Activated naive CD4-positive, alpha-beta T cell treated with anti-CD3 and anti-CD28 coated beads, Interleukin-2, amount 50 U/mL, for 24 hours (primary cell): ENCODE measurements around the gene ADAMTS16.

Experiments
- H3K27ac Mint-ChIP-seq: one replicate; pipeline ENCODE4 v1.8.0; 2021; ENCODE audit warnings: mild to moderate bottlenecking, mixed read lengths
- H3K27me3 Mint-ChIP-seq: one replicate; pipeline ENCODE4 v1.8.0; 2021; ENCODE audit warnings: mixed read lengths
- H3K36me3 Mint-ChIP-seq: one replicate; pipeline ENCODE4 v1.8.0; 2021; ENCODE audit warnings: mixed read lengths
- H3K4me1 Mint-ChIP-seq: one replicate; pipeline ENCODE4 v1.8.0; 2021; ENCODE audit warnings: mixed read lengths
- H3K4me3 Mint-ChIP-seq: one replicate; pipeline ENCODE4 v1.8.0; 2021; ENCODE audit warnings: mild to moderate bottlenecking, mixed read lengths
- H3K9me3 Mint-ChIP-seq: one replicate; pipeline ENCODE4 v1.8.0; 2021; ENCODE audit warnings: mixed read lengths

Gene ADAMTS16

DNA sequence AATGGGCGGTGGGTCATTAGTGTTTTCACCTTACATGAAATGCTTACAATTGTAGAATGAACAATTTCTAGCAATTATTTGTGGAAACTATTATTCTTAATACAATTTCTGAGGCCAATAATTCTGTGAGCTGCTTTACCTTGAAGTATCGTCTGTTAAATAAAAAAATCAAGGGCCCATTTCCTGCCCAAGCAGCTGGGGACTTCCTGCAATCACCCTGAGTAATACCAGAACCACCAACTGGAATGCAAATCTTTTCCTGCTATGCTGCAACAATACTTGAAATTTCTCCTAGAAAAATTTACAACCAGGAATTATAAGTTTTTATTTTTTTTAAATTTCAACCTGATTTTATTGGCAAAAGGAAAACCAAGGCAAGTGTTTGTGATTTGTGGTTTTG, 52.6 kb downstream of the ADAMTS16 start:
- Mint-ChIP-seq H3K4me3 (no peak overlapping the region), H3K9me3 (no peaks in the 10 kb centered on the region), H3K4me1 (no peaks in the 10 kb centered on the region), H3K36me3 (no peaks in the 10 kb centered on the region), H3K27ac (no peak overlapping the region), H3K27me3 (no peaks in the 10 kb centered on the region)

DNA sequence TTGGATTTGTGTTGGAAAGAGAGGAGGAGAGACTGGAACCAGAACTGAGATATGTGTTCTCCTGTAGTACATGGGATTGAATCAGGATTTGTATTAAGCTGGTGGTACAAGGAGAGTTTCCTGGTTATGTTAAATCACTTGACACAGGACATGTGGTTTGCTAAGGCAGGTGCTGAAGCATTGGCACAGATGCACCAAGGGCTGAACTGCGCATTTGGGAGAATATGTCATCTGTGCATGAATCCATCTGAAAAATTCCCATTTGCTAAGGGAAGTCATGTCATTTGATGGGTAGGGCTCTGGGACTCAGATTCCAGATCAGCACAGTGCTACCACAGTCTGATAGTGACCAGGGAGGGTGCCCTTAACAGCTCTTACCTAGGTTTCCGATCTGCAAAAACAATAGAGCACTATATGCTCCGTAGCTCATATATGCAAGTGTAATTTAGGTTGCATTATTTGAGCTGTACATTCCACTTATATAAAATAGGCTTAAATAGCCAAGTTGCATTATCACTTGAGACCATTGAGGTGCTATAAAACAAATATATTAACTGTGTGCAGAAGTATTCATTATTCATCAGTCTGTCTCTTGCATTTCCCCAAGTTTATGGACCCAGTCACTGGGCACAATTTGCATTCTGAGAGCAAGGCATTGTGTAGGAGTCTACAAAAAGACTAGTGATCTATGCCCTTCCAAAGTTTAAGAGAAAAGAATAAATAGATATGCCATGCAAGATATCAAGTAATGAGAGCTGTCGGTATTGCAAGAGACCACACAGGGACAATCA, 55.2 kb downstream of the ADAMTS16 start:
- H3K9me3 Mint-ChIP-seq, result no peaks in the 10 kb centered on the region
- H3K4me3 Mint-ChIP-seq, result no peak overlapping the region
- H3K4me1 Mint-ChIP-seq, result no peaks in the 10 kb centered on the region
- no peak overlapping the region for H3K27ac Mint-ChIP-seq
- H3K27me3 Mint-ChIP-seq, result no peaks in the 10 kb centered on the region
- H3K36me3 Mint-ChIP-seq, result no peaks in the 10 kb centered on the region

DNA sequence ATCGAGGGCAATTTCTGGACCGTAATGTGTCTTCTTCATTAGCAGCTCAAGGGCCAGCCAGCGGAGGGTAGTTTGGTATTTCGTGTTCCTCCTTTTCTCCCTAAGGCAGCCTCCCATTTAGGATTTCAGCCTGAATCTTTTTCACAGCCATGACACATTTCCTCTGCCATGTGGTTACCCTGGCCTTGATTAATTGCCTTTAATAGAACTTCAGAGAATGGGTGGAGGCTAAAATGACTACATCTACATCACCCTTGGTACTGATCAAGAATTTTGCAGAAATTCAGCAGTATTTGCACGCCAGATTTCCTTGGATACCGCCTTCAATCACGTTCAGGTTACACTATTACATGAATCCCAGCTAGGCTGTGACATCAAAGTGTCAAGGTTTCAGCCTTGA, 58.0 kb downstream of the ADAMTS16 start:
- peaks cover 6% of the 10 kb centered on the region for H3K9me3 Mint-ChIP-seq
- no peak overlapping the region for H3K4me3 Mint-ChIP-seq
- H3K27me3 Mint-ChIP-seq, result no peaks in the 10 kb centered on the region
- H3K36me3 Mint-ChIP-seq, result no peaks in the 10 kb centered on the region
- no peak overlapping the region for H3K27ac Mint-ChIP-seq
- H3K4me1 Mint-ChIP-seq, result no peaks in the 10 kb centered on the region

DNA sequence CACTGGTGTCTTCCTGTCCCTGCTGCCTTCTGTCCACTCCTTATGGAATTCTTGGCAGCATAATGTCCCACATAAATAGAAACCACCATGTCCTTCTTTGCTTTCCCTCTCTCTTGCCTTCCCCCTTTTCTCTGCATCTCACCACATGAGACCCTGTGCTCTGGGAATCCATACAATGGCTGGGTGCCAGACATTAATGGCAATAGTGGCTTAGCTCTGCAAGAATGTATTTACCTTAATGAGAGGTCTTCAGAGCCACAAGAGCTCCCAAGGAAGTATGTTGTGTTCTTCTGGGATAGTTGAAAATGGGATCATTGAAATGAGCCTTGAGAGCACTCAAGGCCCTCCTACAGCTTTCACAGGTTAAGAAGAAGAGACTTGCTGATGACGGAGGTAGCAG, 58.7 kb downstream of the ADAMTS16 start:
- no peaks in the 10 kb centered on the region for H3K27me3 Mint-ChIP-seq
- no peak overlapping the region for H3K27ac Mint-ChIP-seq
- H3K9me3 Mint-ChIP-seq, result peaks cover 6% of the 10 kb centered on the region
- no peaks in the 10 kb centered on the region for H3K4me1 Mint-ChIP-seq
- H3K36me3 Mint-ChIP-seq, result no peaks in the 10 kb centered on the region
- H3K4me3 Mint-ChIP-seq, result no peak overlapping the region

DNA sequence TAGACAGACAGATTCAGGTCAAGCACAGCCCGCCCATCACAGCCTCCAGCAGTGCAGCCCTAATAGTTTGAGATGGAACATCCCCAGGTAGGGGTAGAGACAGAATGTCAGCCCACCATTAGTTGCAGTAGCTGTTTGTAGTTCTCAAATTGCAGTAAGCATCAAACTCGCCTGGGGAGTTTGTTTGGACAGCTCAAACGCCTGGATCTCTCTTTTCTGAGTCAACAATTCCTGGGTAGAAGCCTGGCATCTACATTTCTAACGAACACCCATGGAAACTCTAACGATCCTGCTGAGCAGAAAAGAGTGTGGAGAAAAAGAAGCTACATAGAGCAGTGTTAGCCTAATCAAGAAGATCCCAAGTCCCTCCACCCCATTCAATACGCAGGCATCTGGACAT, 59.4 kb downstream of the ADAMTS16 start:
- no peak overlapping the region for H3K27ac Mint-ChIP-seq
- no peak overlapping the region for H3K4me3 Mint-ChIP-seq
- no peaks in the 10 kb centered on the region for H3K27me3 Mint-ChIP-seq
- H3K9me3 Mint-ChIP-seq, result peaks cover 6% of the 10 kb centered on the region
- no peaks in the 10 kb centered on the region for H3K36me3 Mint-ChIP-seq
- H3K4me1 Mint-ChIP-seq, result no peaks in the 10 kb centered on the region

DNA sequence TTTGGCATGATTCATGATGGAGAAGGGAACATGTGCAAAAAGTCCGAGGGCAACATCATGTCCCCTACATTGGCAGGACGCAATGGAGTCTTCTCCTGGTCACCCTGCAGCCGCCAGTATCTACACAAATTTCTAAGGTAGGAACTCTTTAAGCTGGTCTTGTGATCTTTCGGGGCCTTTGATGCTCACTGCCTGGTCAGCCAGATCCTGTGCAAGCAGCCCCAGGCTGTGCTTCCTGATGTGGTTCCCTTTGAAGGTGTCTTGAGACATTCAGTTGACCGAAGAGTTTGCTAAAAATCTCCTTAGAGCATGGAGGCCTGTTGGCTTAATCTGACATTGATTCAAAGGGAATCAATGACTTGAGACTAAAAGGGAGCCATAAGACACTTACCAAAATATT, 60.0 kb downstream of the ADAMTS16 start:
- no peaks in the 10 kb centered on the region for H3K27me3 Mint-ChIP-seq
- H3K4me1 Mint-ChIP-seq, result no peaks in the 10 kb centered on the region
- H3K9me3 Mint-ChIP-seq, result peaks cover 6% of the 10 kb centered on the region
- no peak overlapping the region for H3K4me3 Mint-ChIP-seq
- H3K27ac Mint-ChIP-seq, result no peak overlapping the region
- H3K36me3 Mint-ChIP-seq, result no peaks in the 10 kb centered on the region

DNA sequence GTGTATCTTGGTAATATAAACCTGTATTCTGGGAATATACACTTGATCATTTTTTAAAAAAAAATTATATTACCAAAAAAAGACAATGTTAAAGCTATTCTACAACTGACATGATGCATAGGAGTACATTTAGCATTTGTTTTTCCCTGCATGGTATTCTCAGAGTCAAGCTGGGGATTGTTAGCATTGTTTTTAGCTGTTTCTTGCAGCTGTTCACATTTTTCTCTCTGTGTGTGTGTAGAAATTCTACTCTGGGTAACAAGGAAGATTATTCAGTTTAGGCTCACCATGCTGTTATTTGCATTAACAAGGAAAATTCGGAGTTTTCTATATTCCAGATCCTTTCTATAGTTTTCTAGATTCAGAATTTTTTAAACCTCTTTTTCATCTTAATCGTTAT, 62.2 kb downstream of the ADAMTS16 start:
- no peaks in the 10 kb centered on the region for H3K27me3 Mint-ChIP-seq
- H3K4me1 Mint-ChIP-seq, result no peaks in the 10 kb centered on the region
- no peaks in the 10 kb centered on the region for H3K36me3 Mint-ChIP-seq
- no peak overlapping the region for H3K4me3 Mint-ChIP-seq
- no peak overlapping the region for H3K27ac Mint-ChIP-seq
- H3K9me3 Mint-ChIP-seq, result peaks cover 10% of the 10 kb centered on the region

DNA sequence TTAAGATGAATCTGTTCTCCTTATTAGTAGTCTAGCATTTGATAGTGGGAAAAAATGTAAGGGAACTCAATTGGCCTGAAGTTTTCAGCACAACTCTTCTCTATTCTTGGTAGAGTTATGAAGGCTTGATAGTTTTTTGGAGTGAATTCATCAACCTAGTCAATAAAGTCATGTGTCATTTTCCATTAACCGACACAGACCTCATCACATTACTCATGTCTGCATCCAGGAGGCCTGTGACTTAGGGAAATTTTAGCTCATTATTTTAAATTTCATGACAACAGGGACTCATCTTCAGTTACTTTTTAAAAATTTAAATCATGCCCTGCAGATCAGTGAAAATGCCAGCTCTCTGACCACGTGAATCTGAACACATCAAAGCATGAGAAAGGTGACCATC, 63.3 kb downstream of the ADAMTS16 start:
- no peaks in the 10 kb centered on the region for H3K36me3 Mint-ChIP-seq
- peaks cover 10% of the 10 kb centered on the region for H3K9me3 Mint-ChIP-seq
- H3K27ac Mint-ChIP-seq, result no peak overlapping the region
- H3K27me3 Mint-ChIP-seq, result no peaks in the 10 kb centered on the region
- H3K4me1 Mint-ChIP-seq, result no peaks in the 10 kb centered on the region
- no peak overlapping the region for H3K4me3 Mint-ChIP-seq

DNA sequence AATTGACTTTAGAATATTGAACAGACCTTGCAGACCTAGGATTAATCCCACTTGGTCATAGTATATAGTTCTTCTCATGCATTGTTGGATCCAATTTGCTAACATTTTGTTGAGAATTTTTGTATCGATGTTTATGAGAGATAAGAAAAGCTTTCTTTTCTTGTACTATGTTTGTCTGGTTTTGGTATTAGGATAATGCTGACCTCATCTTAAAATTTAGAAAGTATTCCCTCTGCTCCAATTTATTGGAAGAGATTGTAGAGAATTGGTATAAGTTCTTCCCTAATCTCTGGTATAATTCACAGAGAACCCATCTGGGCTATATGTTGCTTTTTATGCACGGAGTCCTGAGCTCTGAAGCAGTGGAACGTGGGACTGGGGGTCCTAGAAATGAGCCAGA, 67.7 kb downstream of the ADAMTS16 start:
- peaks cover 3% of the 10 kb centered on the region for H3K9me3 Mint-ChIP-seq
- H3K27me3 Mint-ChIP-seq, result peaks cover 2% of the 10 kb centered on the region
- H3K27ac Mint-ChIP-seq, result no peak overlapping the region
- H3K36me3 Mint-ChIP-seq, result no peaks in the 10 kb centered on the region
- no peaks in the 10 kb centered on the region for H3K4me1 Mint-ChIP-seq
- no peak overlapping the region for H3K4me3 Mint-ChIP-seq

DNA sequence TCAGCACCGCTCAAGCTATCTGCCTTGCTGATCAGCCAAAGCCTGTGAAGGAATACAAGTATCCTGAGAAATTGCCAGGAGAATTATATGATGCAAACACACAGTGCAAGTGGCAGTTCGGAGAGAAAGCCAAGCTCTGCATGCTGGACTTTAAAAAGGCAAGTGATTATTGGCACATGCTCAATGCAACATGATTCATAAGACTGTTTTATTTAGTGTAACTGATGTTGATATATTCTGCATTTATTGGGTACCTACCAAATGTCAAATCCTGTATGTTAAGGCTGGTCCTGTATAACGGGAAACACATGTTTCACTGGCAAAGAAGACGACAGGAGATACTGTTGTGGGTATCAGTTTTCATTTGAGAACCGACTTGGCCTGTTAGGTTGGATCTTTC, 69.0 kb downstream of the ADAMTS16 start:
- peaks cover 4% of the 10 kb centered on the region for H3K27me3 Mint-ChIP-seq
- peaks cover 3% of the 10 kb centered on the region for H3K9me3 Mint-ChIP-seq
- H3K4me1 Mint-ChIP-seq, result no peaks in the 10 kb centered on the region
- H3K36me3 Mint-ChIP-seq, result no peaks in the 10 kb centered on the region
- no peak overlapping the region for H3K4me3 Mint-ChIP-seq
- no peak overlapping the region for H3K27ac Mint-ChIP-seq

DNA sequence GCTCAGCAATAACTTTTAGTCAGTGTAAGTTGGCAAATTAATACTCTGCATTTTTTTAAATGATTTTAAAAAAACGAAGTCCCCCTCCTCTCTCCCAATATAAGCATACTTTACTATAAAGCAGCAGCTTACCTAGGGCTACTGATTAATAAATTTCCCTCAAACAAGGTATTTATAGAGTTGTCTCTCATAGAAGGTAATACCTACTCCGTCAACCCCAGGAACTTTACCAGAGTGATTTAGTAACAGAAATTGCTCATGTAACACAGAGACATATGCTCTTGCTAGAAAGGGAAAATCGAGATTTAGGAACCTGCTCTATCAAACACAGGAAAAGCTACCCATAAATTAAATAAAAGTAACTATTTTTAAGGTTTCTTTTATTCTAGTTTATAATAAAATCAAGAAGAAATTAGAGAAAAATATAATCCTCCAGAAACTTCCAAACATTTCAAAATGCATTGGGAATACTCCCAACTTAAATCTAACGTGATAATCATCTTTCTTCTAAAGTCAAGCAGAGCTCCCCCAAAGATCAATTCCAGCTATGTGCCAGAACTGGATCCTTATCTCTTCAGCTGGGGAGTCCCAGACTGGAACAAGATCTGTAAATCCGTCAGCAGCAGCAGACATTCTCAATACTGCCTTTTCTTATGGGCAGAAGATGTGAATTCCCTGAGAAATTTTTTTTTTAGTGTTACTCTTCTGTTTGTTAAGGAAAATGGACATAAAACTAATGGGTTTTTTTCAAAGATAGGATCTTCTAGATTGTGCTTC, 69.6 kb downstream of the ADAMTS16 start:
- Mint-ChIP-seq H3K9me3 (peaks cover 3% of the 10 kb centered on the region), H3K36me3 (no peaks in the 10 kb centered on the region), H3K27ac (no peak overlapping the region), H3K27me3 (peaks cover 4% of the 10 kb centered on the region), H3K4me3 (no peak overlapping the region), H3K4me1 (no peaks in the 10 kb centered on the region)

DNA sequence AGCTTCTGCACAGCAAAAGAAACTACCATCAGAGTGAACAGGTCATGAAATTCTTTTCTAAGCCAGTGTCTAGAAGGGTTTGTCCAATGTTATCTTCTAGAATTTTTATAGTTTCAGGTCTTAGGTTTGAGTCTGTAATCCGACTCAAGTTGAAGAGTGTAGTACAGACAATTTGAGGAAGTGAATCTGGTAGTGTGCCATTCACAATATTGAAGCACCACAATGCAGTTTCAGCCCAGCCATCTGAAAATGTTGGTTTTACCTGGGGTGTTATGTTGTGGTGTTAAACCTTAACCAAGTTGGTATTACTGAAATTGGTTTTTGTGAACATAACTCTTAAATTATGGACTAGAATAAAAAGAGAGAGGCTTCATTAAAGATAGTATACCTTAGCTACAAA, 77.2 kb downstream of the ADAMTS16 start:
- Mint-ChIP-seq H3K4me3 (no peak overlapping the region), H3K9me3 (no peaks in the 10 kb centered on the region)

DNA sequence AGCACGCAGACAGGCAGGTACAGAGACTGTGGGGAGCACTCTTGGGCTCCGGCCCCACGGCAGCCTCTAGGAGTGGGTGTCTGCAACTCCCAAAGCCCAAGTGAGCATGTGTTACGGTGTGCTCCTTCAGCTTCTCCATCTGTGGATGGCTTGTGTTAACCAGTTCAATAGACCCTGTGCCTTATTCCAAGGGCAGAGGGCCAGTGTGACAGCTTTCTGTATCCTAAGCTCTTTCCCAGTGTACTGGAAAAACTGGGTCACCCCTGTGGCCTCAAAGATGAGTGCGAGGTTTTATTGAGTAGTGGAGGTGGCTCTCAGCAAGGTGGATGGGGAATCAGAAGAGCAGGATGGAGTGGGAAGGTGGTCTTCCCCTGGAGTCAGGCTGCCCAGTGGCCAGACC, 78.3 kb downstream of the ADAMTS16 start:
- Mint-ChIP-seq H3K27ac (no peak overlapping the region), H3K4me1 (no peaks in the 10 kb centered on the region), H3K36me3 (no peaks in the 10 kb centered on the region), H3K27me3 (peaks cover 3% of the 10 kb centered on the region), H3K4me3 (no peak overlapping the region), H3K9me3 (no peaks in the 10 kb centered on the region)

More for the DNA sequence above, 77.2 kb downstream of the ADAMTS16 start:
- Mint-ChIP-seq H3K4me1 (no peaks in the 10 kb centered on the region), H3K27ac (no peak overlapping the region), H3K27me3 (peaks cover 2% of the 10 kb centered on the region), H3K36me3 (no peaks in the 10 kb centered on the region)

DNA sequence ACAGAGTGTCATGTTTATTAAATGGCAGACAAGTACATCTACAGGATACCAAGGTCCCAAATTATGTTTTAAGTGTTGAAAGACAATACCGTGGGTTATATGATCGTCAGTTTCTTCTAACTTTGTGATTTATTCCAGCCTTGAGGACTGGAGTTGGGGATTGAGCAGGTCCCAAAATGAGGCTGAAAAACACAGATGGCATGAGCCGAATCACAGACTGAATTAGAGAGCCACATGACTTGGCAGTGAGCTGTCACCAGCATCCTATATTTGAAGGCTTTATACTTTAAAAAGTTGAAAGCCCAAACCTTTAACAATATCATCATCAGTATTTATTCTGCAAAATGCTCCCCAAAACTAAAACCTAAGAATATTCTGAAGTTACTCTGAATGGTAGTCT, 79.4 kb downstream of the ADAMTS16 start:
- Mint-ChIP-seq H3K9me3 (no peaks in the 10 kb centered on the region), H3K27ac (no peak overlapping the region), H3K4me3 (no peak overlapping the region), H3K27me3 (peaks cover 1% of the 10 kb centered on the region), H3K36me3 (no peaks in the 10 kb centered on the region), H3K4me1 (no peaks in the 10 kb centered on the region)

DNA sequence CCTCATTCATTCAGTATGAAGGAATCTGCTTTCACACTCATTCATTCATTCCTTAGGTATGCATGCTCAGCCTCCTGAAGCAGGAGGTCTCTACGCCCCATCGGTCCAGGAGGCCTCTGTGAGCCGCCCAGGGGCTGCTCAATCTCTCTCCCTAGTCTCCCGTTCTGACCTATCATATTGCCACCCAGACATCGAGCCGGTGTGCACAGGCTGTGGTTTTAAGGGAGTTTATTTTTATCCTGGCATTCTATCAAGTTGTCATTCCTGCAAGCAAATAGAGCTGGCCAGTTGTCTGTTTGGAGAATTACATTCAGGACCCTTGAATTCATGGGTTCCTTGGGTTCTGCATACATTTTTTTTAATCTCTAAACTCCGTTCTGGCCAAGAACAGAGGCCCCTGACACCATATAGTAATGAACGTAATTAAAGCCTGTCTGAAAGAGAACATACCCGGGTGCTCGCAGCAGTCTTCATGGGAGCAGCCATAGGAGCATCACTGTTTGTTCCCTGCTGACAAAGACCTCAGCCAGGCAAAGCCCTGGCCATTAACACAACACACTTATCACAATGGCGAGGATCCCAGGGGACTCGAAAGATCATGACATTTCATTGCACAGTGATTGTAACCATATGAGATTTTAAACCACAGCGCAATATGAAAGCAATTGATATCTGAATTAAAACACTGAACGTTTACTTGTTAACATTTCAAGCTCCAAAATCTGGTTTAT, 80.9 kb downstream of the ADAMTS16 start:
- H3K4me3 Mint-ChIP-seq, result no peak overlapping the region
- H3K27me3 Mint-ChIP-seq, result peaks cover 1% of the 10 kb centered on the region
- no peaks in the 10 kb centered on the region for H3K4me1 Mint-ChIP-seq
- no peaks in the 10 kb centered on the region for H3K36me3 Mint-ChIP-seq
- H3K27ac Mint-ChIP-seq, result no peak overlapping the region
- peaks cover 5% of the 10 kb centered on the region for H3K9me3 Mint-ChIP-seq

DNA sequence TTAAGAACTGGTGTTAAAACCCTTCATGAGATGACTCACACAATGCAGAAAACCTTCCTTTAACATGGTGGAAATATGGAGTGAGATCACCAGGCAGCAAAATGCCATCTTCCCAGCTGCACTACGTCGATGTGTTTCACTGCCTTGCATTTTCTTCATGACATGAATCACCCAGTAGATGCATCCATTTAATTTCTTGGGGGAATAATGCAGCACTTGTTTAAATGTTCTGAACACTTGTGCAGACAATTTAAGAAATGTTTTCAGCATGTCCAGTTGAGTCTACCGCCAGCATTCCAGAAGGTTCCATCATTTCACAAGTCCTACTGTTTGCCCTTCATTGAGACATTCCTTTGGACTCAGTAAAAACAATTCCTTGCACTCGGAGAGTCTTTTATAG, 81.6 kb downstream of the ADAMTS16 start:
- Mint-ChIP-seq H3K4me3 (no peak overlapping the region), H3K9me3 (peaks cover 5% of the 10 kb centered on the region), H3K4me1 (no peaks in the 10 kb centered on the region), H3K36me3 (no peaks in the 10 kb centered on the region), H3K27me3 (peaks cover 1% of the 10 kb centered on the region), H3K27ac (no peak overlapping the region)
